Keratinocyte (primary cell): ENCODE measurements around the gene LMOD1.

ENCODE experiments used
- EZH2 ChIP-seq: IDR thresholded peaks from one replicate; pipeline ENCODE4 v1.6.1; 2012; ENCODE audit warnings: inconsistent platforms, mild to moderate bottlenecking, low read length, moderate library complexity
- TF ChIP-seq, protein P1 (sequence below), 3 experiments: IDR thresholded peaks in 1 of 3; conservative IDR thresholded peaks in 1 of 3; optimal IDR thresholded peaks in 1 of 3; 2 replicates in 2 of 3; 3 replicates in 1 of 3; pipeline versions ENCODE3 to v1.5.1; 2011; ENCODE audit warnings: low read length in 3 of 3, mild to moderate bottlenecking in 3 of 3, moderate library complexity in 2 of 3, control low read depth in 1 of 3, inconsistent platforms in 1 of 3; ENCODE audit not compliant: insufficient read depth in 2 of 3; ENCODE audit errors: extremely low read depth in 1 of 3

DNA sequence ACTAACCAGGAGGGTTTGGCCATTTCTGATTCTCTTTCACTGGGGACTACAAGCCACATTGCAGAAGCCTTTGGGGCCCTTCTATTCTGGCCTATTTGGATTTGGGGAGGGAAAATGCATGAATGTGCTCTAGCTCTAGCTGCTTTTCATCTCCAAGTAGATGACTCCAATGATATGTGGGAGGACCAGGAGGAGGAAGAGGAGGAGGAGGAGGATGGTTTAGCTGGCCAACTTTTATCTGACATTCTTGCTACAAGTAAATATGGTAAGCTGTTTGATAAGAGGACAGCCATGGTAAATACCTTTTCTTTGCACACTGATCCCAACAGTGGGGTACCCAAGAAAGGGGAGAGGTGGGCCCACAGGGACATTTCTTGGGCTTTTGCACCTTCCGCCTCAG, 71.7 kb downstream of the LMOD1 start:
- TF ChIP-seq, protein P1, sequence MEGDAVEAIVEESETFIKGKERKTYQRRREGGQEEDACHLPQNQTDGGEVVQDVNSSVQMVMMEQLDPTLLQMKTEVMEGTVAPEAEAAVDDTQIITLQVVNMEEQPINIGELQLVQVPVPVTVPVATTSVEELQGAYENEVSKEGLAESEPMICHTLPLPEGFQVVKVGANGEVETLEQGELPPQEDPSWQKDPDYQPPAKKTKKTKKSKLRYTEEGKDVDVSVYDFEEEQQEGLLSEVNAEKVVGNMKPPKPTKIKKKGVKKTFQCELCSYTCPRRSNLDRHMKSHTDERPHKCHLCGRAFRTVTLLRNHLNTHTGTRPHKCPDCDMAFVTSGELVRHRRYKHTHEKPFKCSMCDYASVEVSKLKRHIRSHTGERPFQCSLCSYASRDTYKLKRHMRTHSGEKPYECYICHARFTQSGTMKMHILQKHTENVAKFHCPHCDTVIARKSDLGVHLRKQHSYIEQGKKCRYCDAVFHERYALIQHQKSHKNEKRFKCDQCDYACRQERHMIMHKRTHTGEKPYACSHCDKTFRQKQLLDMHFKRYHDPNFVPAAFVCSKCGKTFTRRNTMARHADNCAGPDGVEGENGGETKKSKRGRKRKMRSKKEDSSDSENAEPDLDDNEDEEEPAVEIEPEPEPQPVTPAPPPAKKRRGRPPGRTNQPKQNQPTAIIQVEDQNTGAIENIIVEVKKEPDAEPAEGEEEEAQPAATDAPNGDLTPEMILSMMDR (optimal IDR thresholded peaks at IDR 0.05 in 1 of 3, IDR thresholded peaks at IDR 0.05 in 1 of 3, conservative IDR thresholded peaks at IDR 0.05 in 1 of 3; ENCODE audit: extremely low read depth in 1 of 3, insufficient read depth in 2 of 3, low read length in 3 of 3) = no peak
- TF ChIP-seq EZH2 = no peak
